Kidney (tissue), 14 donors: ENCODE results near the gene TLCD4. TPM values are rescaled to one million over a fixed set of nuclear protein-coding genes. Genes with fewer than 3 reads are reported as not detected.

Experiments used
- DNase-seq, 5 donors: peaks; one replicate each; pipeline ENCODE4 v3.0.0-alpha.2; 2013 to 2020
- FAIRE-seq: peaks from 2 replicates; lab custom pipeline; 2012; peaks lifted over from hg19 to GRCh38; lab: Jason Lieb, UNC
- H3K27ac ChIP-seq, 2 donors: one replicate each; pipeline ENCODE4 v1.7.0; 2013; ENCODE audit warnings: low read depth in 2 of 2, low read length in 2 of 2, inconsistent platforms in 1 of 2
- H3K27me3 ChIP-seq: one replicate; pipeline ENCODE4 v1.7.1; 2013; ENCODE audit warnings: low read length, inconsistent platforms; ENCODE audit not compliant: control insufficient read depth, insufficient read depth
- H3K36me3 ChIP-seq, 3 donors: one replicate each; pipeline versions ENCODE4 v1.7.0 to v1.7.1; 2013; ENCODE audit warnings: low read length in 3 of 3, control low read depth in 1 of 3, inconsistent platforms in 1 of 3; ENCODE audit not compliant: insufficient read depth in 3 of 3, control insufficient read depth in 2 of 3
- H3K4me1 ChIP-seq, 3 donors: one replicate each; pipeline versions ENCODE4 v1.7.0 to v1.7.1; 2013; ENCODE audit warnings: low read length in 3 of 3, inconsistent platforms in 1 of 3, low read depth in 1 of 3; ENCODE audit not compliant: control insufficient read depth in 2 of 3, insufficient read depth in 2 of 3
- H3K4me3 ChIP-seq, 3 donors: one replicate each; pipeline versions ENCODE4 v1.7.0 to v1.8.1; 2013; ENCODE audit warnings: low read length in 3 of 3, control low read depth in 1 of 3, inconsistent platforms in 1 of 3
- H3K9ac ChIP-seq, 3 donors: one replicate each; pipeline versions ENCODE4 v1.7.0 to v1.7.1; 2013; ENCODE audit warnings: low read length in 3 of 3, control low read depth in 1 of 3, inconsistent platforms in 1 of 3
- H3K9me3 ChIP-seq, 3 donors: one replicate each; pipeline versions ENCODE4 v1.7.0 to v1.7.1; 2013; ENCODE audit warnings: low read length in 3 of 3, control low read depth in 1 of 3, inconsistent platforms in 1 of 3; ENCODE audit not compliant: control insufficient read depth in 2 of 3, insufficient read depth in 1 of 3
- intact Hi-C: fragments of 100-400 bp; cut with DNase I; formaldehyde crosslinking; loops from one replicate; pipeline ENCODE4 v1.11.1; 2022
- polyA plus RNA-seq: library from polyadenylated mRNA; stranded (reverse); fragments of 350-450 nt; fragmentation: Illumina TruSeq; extraction: RNeasy Lipid Tissue Mini Kit (QIAGEN cat#74804); gene quantifications from one replicate; pipeline ENCODE4 v1.2.3, GENCODE V29; 2014; ENCODE audit warnings: low read depth, low replicate concordance; ENCODE audit not compliant: insufficient read depth
- total RNA-seq: library from RNA; stranded (reverse); fragmentation: NEBNext Ultra II Directional; extraction: Animal tissue kit (Norgen Biotek cat#: 25700); gene quantifications from one replicate; pipeline ENCODE4 v1.2.1, GENCODE V29; 2021
- TF ChIP-seq, protein P1 (sequence below): IDR thresholded peaks from 3 replicates; pipeline ENCODE4 v1.5.1; 2012; ENCODE audit warnings: mild to moderate bottlenecking, moderate library complexity, borderline replicate concordance; ENCODE audit not compliant: insufficient read depth; ENCODE audit errors: extremely low read depth
- donor health status: control.
- donor health status: control.
- donor health status: control.
- donor health status: control.
- donor health status: control.
- donor health status: DM: yes; HTN: yes; CAD: no.
- donor health status: Normal renal cell carcinoma (clear cell type).

The TLCD4 gene
- total and polyA plus RNA-seq, 2 donors from 2014 or later = 2.4 to 7.1 TPM

DNA sequence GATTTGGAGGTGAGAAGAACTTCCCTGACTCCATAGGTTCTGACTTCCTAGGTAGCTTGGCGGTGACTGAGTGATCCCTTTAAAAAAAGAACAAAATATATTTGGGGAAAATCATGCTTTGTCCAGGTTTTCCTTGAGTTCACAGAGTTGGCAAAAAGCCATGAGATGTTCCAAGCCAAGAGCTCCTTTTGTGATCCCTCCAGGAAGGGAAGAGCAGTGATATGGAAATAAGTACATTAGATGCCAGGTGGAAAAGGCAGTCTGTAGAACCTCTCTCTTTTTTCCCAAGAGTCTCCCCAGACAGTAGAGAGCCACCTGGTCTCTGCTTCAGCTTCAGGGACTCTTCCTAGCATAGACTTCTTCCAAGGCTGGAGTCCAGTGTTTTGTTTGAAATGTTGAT lies 10.2 kb downstream of the TLCD4 start:
- intact Hi-C loops = no loop called here
- FAIRE-seq = no peak
- H3K27ac ChIP-seq = no peak overlapping the region
- H3K36me3 ChIP-seq = no peaks in the 10 kb centered on the region
- DNase-seq = no peak
- no peaks in the 10 kb centered on the region for H3K27me3 ChIP-seq
- TF ChIP-seq, protein P1, sequence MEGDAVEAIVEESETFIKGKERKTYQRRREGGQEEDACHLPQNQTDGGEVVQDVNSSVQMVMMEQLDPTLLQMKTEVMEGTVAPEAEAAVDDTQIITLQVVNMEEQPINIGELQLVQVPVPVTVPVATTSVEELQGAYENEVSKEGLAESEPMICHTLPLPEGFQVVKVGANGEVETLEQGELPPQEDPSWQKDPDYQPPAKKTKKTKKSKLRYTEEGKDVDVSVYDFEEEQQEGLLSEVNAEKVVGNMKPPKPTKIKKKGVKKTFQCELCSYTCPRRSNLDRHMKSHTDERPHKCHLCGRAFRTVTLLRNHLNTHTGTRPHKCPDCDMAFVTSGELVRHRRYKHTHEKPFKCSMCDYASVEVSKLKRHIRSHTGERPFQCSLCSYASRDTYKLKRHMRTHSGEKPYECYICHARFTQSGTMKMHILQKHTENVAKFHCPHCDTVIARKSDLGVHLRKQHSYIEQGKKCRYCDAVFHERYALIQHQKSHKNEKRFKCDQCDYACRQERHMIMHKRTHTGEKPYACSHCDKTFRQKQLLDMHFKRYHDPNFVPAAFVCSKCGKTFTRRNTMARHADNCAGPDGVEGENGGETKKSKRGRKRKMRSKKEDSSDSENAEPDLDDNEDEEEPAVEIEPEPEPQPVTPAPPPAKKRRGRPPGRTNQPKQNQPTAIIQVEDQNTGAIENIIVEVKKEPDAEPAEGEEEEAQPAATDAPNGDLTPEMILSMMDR = no peak
- H3K4me1 ChIP-seq = no peaks in the 10 kb centered on the region
- no peak overlapping the region for H3K9ac ChIP-seq
- no peaks in the 10 kb centered on the region for H3K9me3 ChIP-seq
- H3K4me3 ChIP-seq = no peak overlapping the region

GRCh38 chr1:95132762-95133161 lies 15.6 kb downstream of the TLCD4 start:
- intact Hi-C loops = no loop called here
- TF ChIP-seq, protein P1 = no peak
- no peaks in the 10 kb centered on the region for H3K27me3 ChIP-seq
- no peak overlapping the region for H3K4me3 ChIP-seq
- no peaks in the 10 kb centered on the region for H3K4me1 ChIP-seq
- no peak for FAIRE-seq
- no peaks in the 10 kb centered on the region for H3K9me3 ChIP-seq
- DNase-seq = no peak
- H3K27ac ChIP-seq = no peak overlapping the region
- H3K36me3 ChIP-seq = no peaks in the 10 kb centered on the region
- no peak overlapping the region for H3K9ac ChIP-seq

DNA sequence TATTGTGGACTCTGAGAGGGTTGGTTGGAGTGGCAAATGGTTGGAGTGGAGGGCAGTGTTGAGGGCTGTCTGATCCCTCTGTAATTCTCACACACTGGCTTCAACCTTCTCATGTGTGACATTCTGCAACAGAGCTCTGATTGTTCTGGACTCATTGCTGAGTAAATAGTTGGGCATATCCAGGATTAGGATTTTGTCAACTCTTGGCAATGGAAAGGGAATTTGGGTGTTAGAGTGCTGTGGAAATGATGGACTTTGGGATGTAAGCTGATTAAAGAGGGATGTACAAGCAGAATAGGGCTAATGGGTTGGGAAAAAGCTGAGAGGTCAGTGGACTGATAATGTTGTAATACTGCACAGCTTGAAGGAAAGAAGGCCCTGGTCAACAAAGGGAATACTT lies 16.5 kb downstream of the TLCD4 start:
- TF ChIP-seq, protein P1 = no peak
- FAIRE-seq (no peak), DNase-seq (no peak)
- intact Hi-C loops = no loop called here
- H3K9ac ChIP-seq = no peak overlapping the region
- no peaks in the 10 kb centered on the region for H3K9me3 ChIP-seq
- no peaks in the 10 kb centered on the region for H3K27me3 ChIP-seq
- no peak overlapping the region for H3K4me3 ChIP-seq
- H3K36me3 ChIP-seq = no peaks in the 10 kb centered on the region
- H3K27ac ChIP-seq = no peak overlapping the region
- no peaks in the 10 kb centered on the region for H3K4me1 ChIP-seq

- Histone ChIP-seq H3K36me3 (no peaks in the 10 kb centered on the region), H3K9ac (no peak overlapping the region), H3K9me3 (no peaks in the 10 kb centered on the region), H3K27ac (no peak overlapping the region), H3K4me3 (no peak overlapping the region), H3K4me1 (no peaks in the 10 kb centered on the region), H3K27me3 (no peaks in the 10 kb centered on the region)
- intact Hi-C loops = no loop called here
- FAIRE-seq (no peak), DNase-seq (no peak)
- TF ChIP-seq, protein P1 = no peak
Observed at GRCh38 chr1:95138223-95138622, 21.1 kb downstream of the TLCD4 start.
